Activated CD4-positive, alpha-beta memory T cell treated with anti-CD3 and anti-CD28 coated beads for 36 hours (primary cell): ENCODE data around the gene TEDC2. TPM values are rescaled to one million over a fixed set of nuclear protein-coding genes. Genes with fewer than 3 reads are reported as not detected.
"Not testable (repeated sequence)": the region's sequence is repeated elsewhere in the genome, so short reads cannot be mapped to it uniquely, and the experiment has no call there.

Source experiments
- CTCF ChIA-PET: fragments of 350-600 bp; sonication (Branson Sonifier 250); formaldehyde crosslinking; loops from one replicate; lab custom pipeline; 2021; ENCODE audit warnings: antibody characterized with exemption, inconsistent platforms; lab: Charles Lee
- POLR2A ChIA-PET: fragments of 350-600 bp; sonication (Branson Sonifier 250); formaldehyde crosslinking; loops from one replicate; lab custom pipeline; 2021; ENCODE audit warnings: antibody characterized with exemption; lab: Charles Lee
- DNase-seq: peaks from one replicate; pipeline ENCODE4 v3.0.0-alpha.2; 2020
- H3K27ac Mint-ChIP-seq: one replicate; pipeline ENCODE4 v1.8.0; 2021; ENCODE audit warnings: mixed read lengths
- H3K27me3 Mint-ChIP-seq: one replicate; pipeline ENCODE4 v1.8.0; 2021; ENCODE audit warnings: mixed read lengths
- H3K36me3 Mint-ChIP-seq: one replicate; pipeline ENCODE4 v1.8.0; 2021; ENCODE audit warnings: mixed read lengths
- H3K4me1 Mint-ChIP-seq: one replicate; pipeline ENCODE4 v1.8.0; 2021; ENCODE audit warnings: low read depth, mixed read lengths
- H3K4me3 Mint-ChIP-seq: one replicate; pipeline ENCODE4 v1.8.0; 2021; ENCODE audit warnings: mild to moderate bottlenecking, mixed read lengths
- H3K9me3 Mint-ChIP-seq: one replicate; pipeline ENCODE4 v1.8.0; 2021; ENCODE audit warnings: mixed read lengths
- intact Hi-C: fragments of 100-400 bp; cut with micrococcal nuclease; formaldehyde crosslinking; loops from one replicate; pipeline ENCODE4 v1.15.1; 2023
- total RNA-seq, 2 experiments: library from RNA; stranded (reverse); gene quantifications; one replicate each; pipeline ENCODE4 v1.2.3, GENCODE V29; 2021

Gene TEDC2
- total RNA-seq, 2 experiments from 2014 or later, result 23.9 to 24.3 TPM

DNA sequence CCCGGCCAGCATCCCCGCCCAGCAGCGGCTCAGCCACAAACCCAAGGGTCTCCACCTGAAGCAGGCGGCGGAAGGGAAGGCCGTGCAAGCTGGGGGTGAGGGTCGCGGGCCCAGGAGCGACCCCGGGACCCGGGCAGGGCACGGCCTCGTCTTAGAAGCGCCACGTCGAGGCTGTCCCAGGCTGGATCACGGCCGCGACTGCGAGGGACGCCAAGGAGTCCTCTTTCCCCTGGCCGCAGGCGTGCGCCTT is 31.2 kb upstream of the TEDC2 start:
- H3K4me1 Mint-ChIP-seq, result peaks cover 18% of the 10 kb centered on the region
- H3K9me3 Mint-ChIP-seq, result no peaks in the 10 kb centered on the region
- peak overlapping the region; percentile 84 for H3K4me3 Mint-ChIP-seq
- CTCF ChIA-PET, result no interaction called here
- peaks cover 26% of the 10 kb centered on the region for H3K36me3 Mint-ChIP-seq
- intact Hi-C loops, result loop anchor here (2.0 to 5.0 kb wide), 4 partner anchors 44 to 466 kb away; partner anchors contain the start of genes ABCA3, NTN3 and RNPS1
- peak overlapping the region; percentile 69 for H3K27ac Mint-ChIP-seq
- no peak for DNase-seq
- H3K27me3 Mint-ChIP-seq, result no peaks in the 10 kb centered on the region
- POLR2A ChIA-PET, result interaction anchor here (0.7 to 1.1 kb wide), 3 partner anchors 9 to 46 kb away, joined by 3 to 5 read pairs (median 4); partner anchors contain the start of gene TBC1D24

DNA sequence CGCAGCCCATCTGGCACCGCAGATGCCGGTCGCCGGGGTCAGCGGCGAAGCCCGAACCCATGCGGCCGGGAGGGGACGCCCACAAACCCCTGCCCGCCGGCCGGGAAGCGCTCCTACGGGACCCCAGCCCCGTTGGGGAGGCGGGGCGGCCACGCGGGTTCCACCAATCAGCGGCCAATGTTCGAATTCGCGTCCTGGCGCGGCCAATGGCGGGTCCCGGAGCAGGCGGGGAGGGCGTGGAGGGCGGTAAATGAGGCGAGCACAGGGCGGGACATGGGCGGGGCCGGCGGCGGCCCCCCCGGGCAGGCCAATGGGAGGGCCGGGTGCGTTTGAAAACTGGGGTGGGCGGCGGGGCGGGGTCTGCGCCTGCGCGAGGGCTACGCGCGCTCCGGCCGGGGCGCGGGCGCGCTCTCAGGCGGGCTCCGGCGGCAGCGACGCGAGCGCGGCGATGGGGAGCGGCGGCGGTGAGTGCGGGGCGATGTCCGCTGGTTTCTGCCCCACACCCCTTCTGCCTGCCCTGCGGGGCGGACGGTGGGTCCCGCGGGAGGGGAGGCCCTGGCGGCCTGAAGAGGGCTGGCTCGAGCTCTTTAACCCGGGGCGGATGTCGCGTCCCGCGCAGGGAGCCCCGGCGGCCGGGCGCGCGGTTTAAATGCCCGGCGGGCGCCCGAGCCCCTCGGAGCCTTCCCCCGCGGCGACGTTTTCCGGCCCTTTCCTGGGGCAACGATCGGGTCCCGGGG is 30.7 kb upstream of the TEDC2 start, which contains the start of gene CCNF:
CCNF (plus strand) TSS at position 414 of the 737 bp plus-strand sequence; CDS start at position 449, 35 bp downstream.
- Mint-ChIP-seq H3K27me3 (no peaks in the 10 kb centered on the region), H3K9me3 (no peaks in the 10 kb centered on the region), H3K27ac (peak within 1 kb of the TSS; percentile 69), H3K4me1 (peaks cover 18% of the 10 kb centered on the region), H3K4me3 (peak within 1 kb of the TSS; percentile 92), H3K36me3 (peaks cover 28% of the 10 kb centered on the region)
- intact Hi-C loops, result loop anchor here (2.0 to 5.0 kb wide), 4 partner anchors 43 to 466 kb away; partner anchors contain the start of genes ABCA3, NTN3 and RNPS1
- DNase-seq, result peak; percentile 99
- CTCF ChIA-PET, result interaction anchor here (0.7 to 2.1 kb wide), 7 partner anchors 8 to 709 kb away, joined by 3 to 9 read pairs (median 7); partner anchors contain the start of genes ABCA3 and AMDHD2
- POLR2A ChIA-PET, result interaction anchor here (1.0 to 1.3 kb wide), 4 partner anchors 8 to 30 kb away, joined by 3 to 5 read pairs (median 4); partner anchors contain the start of gene TEDC2

DNA sequence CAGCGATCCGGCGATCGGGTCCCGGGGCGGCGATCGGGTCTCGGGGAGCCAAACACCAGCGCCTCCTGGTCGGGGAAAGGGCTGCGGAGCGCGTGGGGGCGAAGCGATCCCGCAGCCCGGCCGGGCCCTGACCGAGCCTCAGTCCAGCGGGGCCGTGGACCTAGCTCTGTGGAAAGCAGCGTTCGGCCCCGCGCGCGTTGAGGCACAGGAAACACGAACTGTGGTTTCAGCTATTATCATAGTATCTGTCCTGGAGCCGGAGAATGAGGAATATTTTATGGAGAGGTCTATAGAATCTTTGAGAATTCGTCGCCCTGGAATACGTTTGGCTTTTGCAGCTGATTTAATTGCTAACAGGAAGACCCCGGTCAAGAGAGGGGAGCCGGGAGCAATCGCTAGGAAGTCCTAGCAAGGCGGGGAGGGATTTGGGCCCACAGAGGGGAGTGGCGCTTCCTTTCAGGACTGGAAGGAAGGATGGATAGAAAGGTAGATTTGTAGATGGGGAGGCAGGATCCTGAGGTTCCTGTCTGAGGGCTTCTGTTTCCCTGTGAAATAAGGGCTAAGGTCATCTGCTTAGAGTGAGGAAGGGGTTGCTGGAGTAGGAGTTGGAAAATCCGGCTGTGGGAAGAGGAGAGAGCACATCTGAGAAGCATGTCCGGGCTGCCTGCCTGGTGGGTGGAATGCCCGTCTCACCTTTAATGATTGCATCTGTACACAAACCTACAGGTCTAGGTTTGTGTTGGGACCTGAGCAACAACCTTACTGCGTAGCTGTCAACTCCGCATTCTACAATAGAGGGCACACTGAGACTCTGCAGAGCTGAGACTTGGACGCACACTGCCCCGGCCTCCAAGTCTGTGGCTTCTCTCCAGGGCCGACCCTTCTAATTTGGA is 29.9 kb upstream of the TEDC2 start:
- CTCF ChIA-PET, result interaction anchor here (0.7 to 2.1 kb wide), 7 partner anchors 9 to 710 kb away, joined by 3 to 9 read pairs (median 7); partner anchors contain the start of genes ABCA3 and AMDHD2
- DNase-seq, result no peak
- no peaks in the 10 kb centered on the region for H3K9me3 Mint-ChIP-seq
- peak overlapping the region; percentile 92 for H3K4me3 Mint-ChIP-seq
- intact Hi-C loops, result loop anchor here (2.0 to 5.0 kb wide), 4 partner anchors 42 to 467 kb away; partner anchors contain the start of genes ABCA3, NTN3 and RNPS1
- H3K36me3 Mint-ChIP-seq, result peaks cover 31% of the 10 kb centered on the region
- H3K4me1 Mint-ChIP-seq, result peaks cover 18% of the 10 kb centered on the region
- no peaks in the 10 kb centered on the region for H3K27me3 Mint-ChIP-seq
- no peak overlapping the region for H3K27ac Mint-ChIP-seq
- POLR2A ChIA-PET, result interaction anchor here (1.0 to 1.3 kb wide), 2 partner anchors 11 to 29 kb away, joined by 3 to 4 read pairs; partner anchors contain the start of gene TEDC2

DNA sequence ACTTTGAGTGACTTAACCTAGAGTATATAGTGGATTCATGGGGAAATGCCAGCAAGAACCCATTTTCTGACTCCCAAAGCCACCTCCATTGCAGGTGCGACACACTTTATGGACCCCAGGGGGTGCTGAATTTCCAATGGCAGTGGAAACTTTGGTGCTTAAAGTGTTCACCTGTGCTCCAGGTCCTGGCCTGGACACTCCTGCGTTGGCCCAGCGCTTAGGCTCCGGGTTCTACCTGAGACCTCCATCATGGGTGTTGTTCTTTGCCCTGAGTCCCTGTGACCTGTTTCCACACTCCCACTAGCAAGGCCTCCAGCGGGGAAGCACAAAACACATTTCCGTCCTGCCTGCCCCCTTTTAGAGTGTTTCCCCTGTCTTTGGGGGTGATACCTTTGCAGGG is 27.6 kb upstream of the TEDC2 start:
- Mint-ChIP-seq H3K27me3 (no peaks in the 10 kb centered on the region), H3K4me3 (no peak overlapping the region), H3K27ac (no peak overlapping the region), H3K36me3 (peaks cover 42% of the 10 kb centered on the region), H3K4me1 (peaks cover 18% of the 10 kb centered on the region), H3K9me3 (no peaks in the 10 kb centered on the region)
- intact Hi-C loops, result loop anchor here (2.0 kb wide), 1 partner anchor 55 kb away; no protein-coding TSS in a partner anchor
- ChIA-PET CTCF (no interaction called here), POLR2A (no interaction called here)
- no peak for DNase-seq

DNA sequence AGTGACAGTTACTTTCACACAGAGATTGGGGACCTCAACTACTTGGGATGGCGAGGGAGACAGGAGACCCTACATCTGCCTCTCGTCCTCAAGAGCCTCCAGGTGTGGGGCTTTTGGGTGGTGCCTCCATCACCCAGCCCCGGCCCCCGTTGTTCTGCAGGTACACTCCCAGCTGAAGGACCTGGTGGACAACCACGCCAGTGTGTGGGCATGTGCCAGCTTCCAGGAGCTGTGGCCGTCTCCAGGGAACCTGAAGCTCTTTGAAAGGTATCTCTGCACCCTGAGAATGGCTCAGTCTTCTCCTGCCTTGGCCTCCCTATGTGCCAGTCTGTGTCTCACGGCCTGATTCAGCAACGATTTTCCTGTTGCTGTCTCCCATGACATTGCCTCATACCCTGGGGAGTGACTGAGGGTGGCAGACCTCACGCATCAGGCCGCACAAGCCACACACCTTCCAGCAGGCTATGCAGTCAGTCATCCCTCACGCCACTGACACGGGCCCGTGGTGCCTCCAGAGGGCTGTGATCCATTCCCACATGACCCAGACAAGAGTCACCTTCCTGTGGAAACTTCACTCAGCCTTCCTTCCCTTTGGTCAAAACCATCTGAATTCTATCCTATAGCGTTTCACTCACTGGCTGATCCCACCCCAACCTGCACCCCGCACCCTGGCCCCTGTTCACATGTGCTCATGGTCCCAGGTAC is 27.0 kb upstream of the TEDC2 start:
- Mint-ChIP-seq H3K4me3 (no peak overlapping the region), H3K27me3 (no peaks in the 10 kb centered on the region), H3K4me1 (peaks cover 18% of the 10 kb centered on the region), H3K36me3 (peaks cover 45% of the 10 kb centered on the region), H3K27ac (no peak overlapping the region), H3K9me3 (no peaks in the 10 kb centered on the region)
- CTCF ChIA-PET, result no interaction called here
- DNase-seq, result no peak
- POLR2A ChIA-PET, result no interaction called here
- intact Hi-C loops, result loop anchor here (2.0 kb wide), 1 partner anchor 54 kb away; no protein-coding TSS in a partner anchor

DNA sequence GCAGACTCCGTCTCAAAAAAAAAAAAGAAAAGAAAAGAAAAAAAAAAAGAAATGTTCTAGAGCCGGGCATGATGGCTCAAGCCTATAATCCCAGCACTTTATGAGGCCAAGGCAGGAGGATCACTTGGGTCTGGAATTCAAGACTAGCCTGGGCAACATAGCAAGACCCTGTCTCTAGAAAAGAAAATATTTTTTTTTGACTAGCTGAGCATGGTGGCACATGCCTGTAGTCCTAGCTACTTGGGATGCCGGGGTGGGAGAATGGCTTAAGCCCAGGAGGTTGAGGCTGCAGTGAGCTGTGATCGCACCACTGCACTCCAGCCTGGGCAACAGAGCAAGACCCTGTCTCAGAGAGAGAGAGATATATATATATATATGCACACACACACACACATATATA is 24.7 kb upstream of the TEDC2 start:
- H3K4me1 Mint-ChIP-seq, result peaks cover 16% of the 10 kb centered on the region
- DNase-seq, CTCF ChIA-PET, H3K4me3 Mint-ChIP-seq, H3K27me3 Mint-ChIP-seq, H3K9me3 Mint-ChIP-seq, intact Hi-C loops, H3K27ac Mint-ChIP-seq, POLR2A ChIA-PET: not testable (repeated sequence)
- H3K36me3 Mint-ChIP-seq, result peaks cover 56% of the 10 kb centered on the region

DNA sequence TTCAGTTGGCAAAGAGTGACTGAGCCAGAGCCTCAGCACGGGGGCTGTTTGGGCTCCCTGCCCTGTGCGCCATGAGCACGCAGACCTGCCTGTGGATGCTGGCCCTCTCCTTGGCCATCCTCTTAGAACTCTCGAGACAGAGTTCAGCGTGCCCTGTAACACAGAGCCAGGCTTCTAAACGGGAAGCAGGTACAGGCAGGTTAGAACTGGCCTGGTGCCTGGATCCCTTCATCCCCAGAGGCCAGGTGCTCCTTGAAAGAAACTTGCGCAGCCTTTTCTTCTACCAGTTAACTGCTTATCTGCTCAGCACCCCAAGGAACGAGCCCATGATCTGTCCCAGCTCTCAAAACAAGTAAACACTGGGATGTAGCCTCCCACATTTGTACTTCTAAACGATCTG is 23.8 kb upstream of the TEDC2 start:
- no peaks in the 10 kb centered on the region for H3K9me3 Mint-ChIP-seq
- peaks cover 7% of the 10 kb centered on the region for H3K4me1 Mint-ChIP-seq
- H3K27ac Mint-ChIP-seq, result no peak overlapping the region
- H3K4me3 Mint-ChIP-seq, result no peak overlapping the region
- H3K27me3 Mint-ChIP-seq, result no peaks in the 10 kb centered on the region
- peaks cover 53% of the 10 kb centered on the region for H3K36me3 Mint-ChIP-seq
- intact Hi-C loops, result no loop called here
- ChIA-PET CTCF (no interaction called here), POLR2A (interaction anchor here (0.7 kb wide), 1 partner anchor 22 kb away, joined by 3 read pairs; no protein-coding TSS in a partner anchor)
- DNase-seq, result no peak

DNA sequence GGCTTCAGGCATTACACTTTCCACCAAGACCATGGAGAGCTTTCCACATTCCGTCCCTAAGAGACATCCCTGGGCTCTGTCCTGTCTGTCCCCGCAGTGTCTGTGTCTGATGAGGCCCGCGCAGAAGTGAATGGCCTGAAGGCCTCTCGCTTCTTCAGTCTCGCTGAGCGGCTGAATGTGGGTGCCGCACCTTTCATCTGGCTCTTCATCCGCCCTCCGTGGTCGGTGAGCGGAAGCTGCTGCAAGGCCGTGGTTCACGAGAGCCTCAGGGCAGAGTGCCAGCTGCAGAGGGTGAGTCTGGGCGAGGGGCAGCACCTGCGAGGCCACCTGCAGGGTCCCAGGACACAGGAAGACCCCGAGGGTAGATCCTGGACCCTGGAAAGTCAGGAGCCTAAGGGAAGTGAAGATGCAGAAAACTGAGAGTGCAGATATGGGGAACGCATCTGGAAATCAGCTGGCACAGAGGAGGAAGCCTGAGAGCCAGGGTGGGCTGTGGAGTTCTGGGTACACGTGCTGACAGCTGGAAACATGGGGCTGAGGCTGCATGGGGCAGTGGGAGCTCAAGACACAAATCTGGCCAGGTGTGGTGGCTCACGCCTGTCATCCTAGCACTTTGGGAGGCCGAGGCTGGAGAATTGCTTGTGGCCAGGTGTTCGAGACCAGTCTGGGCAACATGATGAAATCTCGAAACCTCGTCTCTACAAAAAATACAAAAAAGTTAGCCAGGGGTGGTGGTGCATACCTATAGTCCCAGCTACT is 22.7 kb upstream of the TEDC2 start:
- Mint-ChIP-seq H3K9me3 (no peaks in the 10 kb centered on the region), H3K27me3 (no peaks in the 10 kb centered on the region), H3K4me3 (no peak overlapping the region), H3K27ac (no peak overlapping the region), H3K4me1 (peaks cover 7% of the 10 kb centered on the region), H3K36me3 (peaks cover 51% of the 10 kb centered on the region)
- CTCF ChIA-PET, result no interaction called here
- POLR2A ChIA-PET, result interaction anchor here (1.5 kb wide), 1 partner anchor 9 kb away, joined by 5 read pairs; no protein-coding TSS in a partner anchor
- no peak for DNase-seq
- intact Hi-C loops, result no loop called here

DNA sequence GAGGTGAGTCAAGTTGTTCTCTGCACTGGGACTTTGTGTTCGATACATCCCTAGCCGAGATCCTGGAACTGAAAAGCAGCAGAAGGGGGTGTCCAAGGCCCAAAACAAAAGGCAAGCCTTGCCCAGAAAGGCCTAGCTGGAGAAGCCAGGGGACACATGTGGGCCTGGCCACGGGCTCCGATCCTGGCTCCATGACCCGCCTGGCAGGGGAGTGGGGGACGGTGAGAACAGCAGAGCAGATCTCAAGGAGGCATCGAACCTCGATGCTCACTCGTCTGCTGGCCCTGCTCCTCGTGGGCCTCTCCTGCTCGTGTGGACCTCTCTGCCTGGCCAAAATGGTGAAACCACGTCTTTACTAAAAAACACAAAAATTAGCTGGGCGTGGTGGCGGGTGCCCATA is 21.8 kb upstream of the TEDC2 start:
- intact Hi-C loops, result no loop called here
- CTCF ChIA-PET, result no interaction called here
- H3K36me3 Mint-ChIP-seq, result peaks cover 44% of the 10 kb centered on the region
- H3K27me3 Mint-ChIP-seq, result no peaks in the 10 kb centered on the region
- H3K4me1 Mint-ChIP-seq, result peaks cover 7% of the 10 kb centered on the region
- H3K27ac Mint-ChIP-seq, result no peak overlapping the region
- H3K9me3 Mint-ChIP-seq, result no peaks in the 10 kb centered on the region
- POLR2A ChIA-PET, result interaction anchor here (1.5 kb wide), 1 partner anchor 10 kb away, joined by 5 read pairs; no protein-coding TSS in a partner anchor
- H3K4me3 Mint-ChIP-seq, result no peak overlapping the region
- no peak for DNase-seq

DNA sequence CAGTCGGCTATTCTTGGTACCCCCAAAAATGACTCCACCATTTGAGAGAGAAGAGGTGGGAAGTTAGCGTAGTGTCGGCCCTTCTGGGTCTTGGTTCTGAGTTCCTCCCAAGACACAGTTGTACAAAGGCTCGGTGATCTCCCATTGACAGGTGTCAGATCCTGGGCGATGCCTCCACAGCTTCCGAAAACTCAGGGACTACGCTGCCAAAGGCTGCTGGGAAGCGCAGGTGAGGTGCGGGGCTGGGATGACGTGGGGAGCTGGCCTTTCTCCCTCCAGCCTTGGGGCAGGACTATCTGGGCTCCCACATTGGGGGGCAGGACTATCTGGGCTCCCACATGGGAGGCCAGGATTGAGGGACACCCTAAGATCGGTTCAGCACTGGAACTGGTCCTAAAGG is 20.3 kb upstream of the TEDC2 start:
- H3K36me3 Mint-ChIP-seq, result peaks cover 44% of the 10 kb centered on the region
- peaks cover 7% of the 10 kb centered on the region for H3K4me1 Mint-ChIP-seq
- no peaks in the 10 kb centered on the region for H3K27me3 Mint-ChIP-seq
- H3K4me3 Mint-ChIP-seq, result no peak overlapping the region
- H3K9me3 Mint-ChIP-seq, result no peaks in the 10 kb centered on the region
- intact Hi-C loops, result no loop called here
- no peak for DNase-seq
- ChIA-PET CTCF (interaction anchor here (1.2 to 1.8 kb wide), 2 partner anchors 10 to 12 kb away, joined by 3 to 7 read pairs; partner anchors contain the start of gene CCNF), POLR2A (interaction anchor here (0.7 kb wide), 1 partner anchor 20 kb away, joined by 3 read pairs; the partner anchor contains the start of gene TEDC2)
- peak overlapping the region; percentile 23 for H3K27ac Mint-ChIP-seq
